ENCODE results near the gene RAB22A.

The RAB22A gene

GRCh38 chr20:58294497-58295455 is 14.7 kb upstream of the RAB22A start:
- in situ Hi-C loops (cut with HindIII; ENCODE audit: low pct_ligation_motif_present, low sequenced_read_pairs) = no loop called here
- H3K27me3 ChIP-seq (replicated peaks) = no peaks in the 10 kb centered on the region
- TF ChIP-seq CTCF (IDR thresholded peaks at IDR 0.05; ENCODE audit: low read depth, low read length, missing control alignments) = no peak
- H3K4me3 ChIP-seq (ENCODE audit: low read depth, low read length) = no peak overlapping the region
- H3K36me3 ChIP-seq (replicated peaks) = no peaks in the 10 kb centered on the region
- no peak overlapping the region for H3K27ac ChIP-seq
- DNase-seq = no peak

GRCh38 chr20:58296051-58296837 is 13.3 kb upstream of the RAB22A start:
- in situ Hi-C loops (cut with HindIII; ENCODE audit: low pct_ligation_motif_present, low sequenced_read_pairs) = no loop called here
- no peak for DNase-seq
- Histone ChIP-seq H3K36me3 (replicated peaks) (peaks cover 3% of the 10 kb centered on the region), H3K27me3 (replicated peaks) (no peaks in the 10 kb centered on the region), H3K4me3 (ENCODE audit: low read depth, low read length) (no peak overlapping the region), H3K27ac (no peak overlapping the region)
- no peak for TF ChIP-seq CTCF (IDR thresholded peaks at IDR 0.05; ENCODE audit: low read depth, low read length, missing control alignments)

DNA sequence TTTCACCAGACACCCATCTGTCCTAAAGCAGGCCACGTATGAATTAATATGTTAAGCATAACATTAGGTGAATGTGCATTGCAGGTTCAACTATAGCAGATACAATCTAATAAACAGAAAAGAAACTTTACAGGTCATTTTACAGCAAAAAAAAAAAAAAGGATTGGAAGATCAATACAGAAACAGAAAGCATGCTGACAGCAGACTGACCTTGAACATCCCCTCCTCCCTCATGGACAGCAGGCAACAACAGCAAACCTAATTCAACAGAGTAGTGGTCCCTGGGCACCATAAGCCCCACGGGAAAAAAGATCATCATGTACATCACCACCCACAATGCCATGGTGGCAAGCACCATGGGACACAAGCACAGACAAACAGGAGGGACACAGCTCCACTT is 12.1 kb upstream of the RAB22A start:
- H3K4me3 ChIP-seq (ENCODE audit: low read depth, low read length) = no peak overlapping the region
- no peaks in the 10 kb centered on the region for H3K27me3 ChIP-seq (replicated peaks)
- H3K36me3 ChIP-seq (replicated peaks) = peaks cover 9% of the 10 kb centered on the region
- in situ Hi-C loops (cut with HindIII; ENCODE audit: low pct_ligation_motif_present, low sequenced_read_pairs) = no loop called here
- no peak for TF ChIP-seq CTCF (IDR thresholded peaks at IDR 0.05; ENCODE audit: low read depth, low read length, missing control alignments)
- H3K27ac ChIP-seq = no peak overlapping the region
- DNase-seq = no peak

DNA sequence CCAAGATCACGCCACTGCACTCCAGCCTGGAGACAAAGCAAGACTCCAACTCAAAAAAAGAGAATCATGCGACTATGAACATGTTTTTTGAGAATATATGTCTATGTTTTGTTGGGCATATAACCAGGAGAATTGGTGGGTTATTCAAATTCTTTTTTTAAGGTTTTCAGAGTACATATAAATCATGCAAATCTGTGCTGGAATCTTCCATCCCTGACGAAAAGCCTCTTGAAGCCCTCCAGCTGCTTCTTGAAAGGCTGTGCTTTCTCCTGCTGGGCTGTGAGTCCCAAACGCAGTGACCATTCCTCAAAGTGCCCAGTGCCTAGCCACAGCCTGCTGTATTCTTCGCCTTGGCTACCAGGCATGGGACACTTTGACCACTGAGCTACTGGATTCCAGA is 9.2 kb upstream of the RAB22A start:
- Histone ChIP-seq H3K36me3 (replicated peaks) (peaks cover 14% of the 10 kb centered on the region), H3K4me3 (ENCODE audit: low read depth, low read length) (no peak overlapping the region), H3K27me3 (replicated peaks) (no peaks in the 10 kb centered on the region), H3K27ac (no peak overlapping the region)
- no peak for TF ChIP-seq CTCF (IDR thresholded peaks at IDR 0.05; ENCODE audit: low read depth, low read length, missing control alignments)
- in situ Hi-C loops (cut with HindIII; ENCODE audit: low pct_ligation_motif_present, low sequenced_read_pairs) = no loop called here
- DNase-seq = no peak

DNA sequence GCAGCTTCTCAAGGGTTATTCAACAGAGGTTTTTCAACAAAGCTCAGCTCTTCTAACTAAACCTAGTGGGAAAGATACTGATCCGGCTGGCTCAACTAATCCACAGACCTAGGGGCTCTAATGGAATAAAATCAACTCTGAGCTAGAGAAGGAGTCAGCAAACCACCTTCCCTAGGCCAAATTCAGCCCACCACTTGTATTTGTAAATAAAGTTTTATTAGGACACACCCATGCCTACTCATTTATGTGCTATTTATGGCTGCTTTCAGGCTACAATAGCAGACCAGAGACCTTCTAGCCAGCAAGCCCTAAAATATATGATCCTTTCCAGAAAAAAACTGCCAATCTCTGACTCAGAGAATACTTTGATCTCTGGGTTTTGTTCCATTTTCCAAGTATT is 6.0 kb upstream of the RAB22A start:
- no peaks in the 10 kb centered on the region for H3K27me3 ChIP-seq (replicated peaks)
- H3K36me3 ChIP-seq (replicated peaks) = peaks cover 16% of the 10 kb centered on the region
- no peak overlapping the region for H3K4me3 ChIP-seq (ENCODE audit: low read depth, low read length)
- H3K27ac ChIP-seq = no peak overlapping the region
- no peak for TF ChIP-seq CTCF (IDR thresholded peaks at IDR 0.05; ENCODE audit: low read depth, low read length, missing control alignments)
- in situ Hi-C loops (cut with HindIII; ENCODE audit: low pct_ligation_motif_present, low sequenced_read_pairs) = no loop called here
- no peak for DNase-seq
